Keratinocyte (primary cell): ENCODE measurements around the gene OXSR1. TPM values are rescaled to one million over a fixed set of nuclear protein-coding genes. Genes with fewer than 3 reads are reported as not detected.

Experiments used
- DNase-seq: peaks from one replicate; pipeline ENCODE4 v3.0.0-alpha.2; 2011; ENCODE audit warnings: low read depth, missing footprints, low spot score
- FAIRE-seq: peaks from 2 replicates; lab custom pipeline; 2011; peaks lifted over from hg19 to GRCh38; lab: Jason Lieb, UNC
- H2AFZ ChIP-seq: 2 replicates; pipeline ENCODE4 v1.6.0; 2012; ENCODE audit warnings: low read length, control low read depth, inconsistent platforms; ENCODE audit not compliant: control insufficient read depth
- H3K27ac ChIP-seq: 2 replicates; pipeline ENCODE4 v1.5.1; 2011; ENCODE audit warnings: low read length; ENCODE audit not compliant: control insufficient read depth, insufficient read depth
- H3K27me3 ChIP-seq: 3 replicates; pipeline ENCODE4 v1.6.0; 2011; ENCODE audit warnings: low read length; ENCODE audit not compliant: control insufficient read depth, insufficient read depth; ENCODE audit errors: extremely low read depth
- H3K36me3 ChIP-seq, 2 experiments: 2 replicates in 1 of 2; 3 replicates in 1 of 2; pipeline ENCODE4 v1.5.1; 2011; ENCODE audit warnings: low read length in 2 of 2, mild to moderate bottlenecking in 1 of 2; ENCODE audit not compliant: control insufficient read depth in 2 of 2, insufficient read depth in 2 of 2; ENCODE audit errors: extremely low read depth in 1 of 2
- H3K4me1 ChIP-seq: 3 replicates; pipeline ENCODE4 v1.5.1; 2011; ENCODE audit warnings: low read length; ENCODE audit not compliant: control insufficient read depth, insufficient read depth; ENCODE audit errors: extremely low read depth
- H3K4me2 ChIP-seq: 3 replicates; pipeline ENCODE4 v1.6.0; 2011; ENCODE audit warnings: low read depth, low read length; ENCODE audit not compliant: control insufficient read depth, insufficient read depth; ENCODE audit errors: extremely low read depth
- H3K4me3 ChIP-seq, 3 experiments: fragments of 200-600 bp in 1 of 3; sonication (generic) in 1 of 3; 2 replicates in 2 of 3; 3 replicates in 1 of 3; pipeline ENCODE4 v1.5.1; 2011 to 2016; ENCODE audit warnings: low read length in 3 of 3, mild to moderate bottlenecking in 3 of 3, control low read depth in 2 of 3, inconsistent platforms in 1 of 3, low read depth in 1 of 3, mixed read lengths in 1 of 3, mixed run types in 1 of 3, moderate library complexity in 1 of 3; ENCODE audit not compliant: control insufficient read depth in 2 of 3, insufficient read depth in 2 of 3; ENCODE audit errors: extremely low read depth in 1 of 3
- H3K79me2 ChIP-seq: 2 replicates; pipeline ENCODE4 v1.6.0; 2012; ENCODE audit warnings: low read length; ENCODE audit not compliant: control insufficient read depth, insufficient read depth
- H3K9ac ChIP-seq: 3 replicates; pipeline ENCODE4 v1.6.0; 2011; ENCODE audit warnings: low read length; ENCODE audit not compliant: control insufficient read depth, insufficient read depth; ENCODE audit errors: extremely low read depth
- H3K9me1 ChIP-seq: 3 replicates; pipeline ENCODE4 v1.6.0; 2011; ENCODE audit warnings: low read length; ENCODE audit not compliant: control insufficient read depth, insufficient read depth; ENCODE audit errors: extremely low read depth
- H3K9me3 ChIP-seq: 2 replicates; pipeline ENCODE4 v1.5.1; 2012; ENCODE audit warnings: low read depth, low read length; ENCODE audit not compliant: control insufficient read depth
- H4K20me1 ChIP-seq: 3 replicates; pipeline ENCODE4 v1.6.0; 2011; ENCODE audit warnings: low read length; ENCODE audit not compliant: control insufficient read depth, insufficient read depth; ENCODE audit errors: extremely low read depth
- CTCF ChIP-seq, 3 experiments: IDR thresholded peaks in 1 of 3; conservative IDR thresholded peaks in 1 of 3; optimal IDR thresholded peaks in 1 of 3; 2 replicates in 2 of 3; 3 replicates in 1 of 3; pipeline versions ENCODE3 to v1.5.1; 2011; ENCODE audit warnings: low read length in 3 of 3, mild to moderate bottlenecking in 3 of 3, moderate library complexity in 2 of 3, control low read depth in 1 of 3, inconsistent platforms in 1 of 3; ENCODE audit not compliant: insufficient read depth in 2 of 3; ENCODE audit errors: extremely low read depth in 1 of 3
- EZH2 ChIP-seq: IDR thresholded peaks from one replicate; pipeline ENCODE4 v1.6.1; 2012; ENCODE audit warnings: inconsistent platforms, mild to moderate bottlenecking, low read length, moderate library complexity
- dilution Hi-C: fragments of 300-500 bp; cut with MboI; formaldehyde crosslinking; loops from one replicate; pipeline ENCODE4 v1.7.0; 2020; ENCODE audit warnings: low sequenced_read_pairs; ENCODE audit not compliant: extremely low pct_ligation_motif_present
- polyA plus RNA-seq, 5 experiments: library from polyadenylated mRNA; depleted of rRNA in 3 of 5; stranded (reverse) in 3 of 5; stranded (forward) in 1 of 5; unstranded in 1 of 5; fragments of >200 nt; gene quantifications; 1 replicate in 1 of 5; 2 replicates in 3 of 5; 3 replicates in 1 of 5; pipeline versions ENCODE4 v1.2.1 to v1.2.3, GENCODE V29; 2011 to 2012; ENCODE audit warnings: missing spikeins in 2 of 5, low read depth in 1 of 5, low replicate concordance in 1 of 5

Gene OXSR1
- polyA plus RNA-seq, 1 donor (not counting 4 experiments of a cell fraction or from before 2014, with no cell fraction given) = 77.0 TPM

GRCh38 chr3:38117748-38118420 lies 47.5 kb upstream of the OXSR1 start:
- TF ChIP-seq CTCF (optimal IDR thresholded peaks at IDR 0.05 in 1 of 3, IDR thresholded peaks at IDR 0.05 in 1 of 3, conservative IDR thresholded peaks at IDR 0.05 in 1 of 3; ENCODE audit: extremely low read depth in 1 of 3, insufficient read depth in 2 of 3, low read length in 3 of 3) = peak in 2 of 3 experiments; percentile 93 to 98
- TF ChIP-seq EZH2 = no peak
- Histone ChIP-seq H3K9ac (no peak overlapping the region), H3K79me2 (no peaks in the 10 kb centered on the region), H3K27me3 (no peaks in the 10 kb centered on the region), H3K9me1 (no peaks in the 10 kb centered on the region), H3K36me3 (peaks cover 10 to 19% of the 10 kb centered on the region in 2 experiments), H3K4me2 (no peak overlapping the region), H3K4me1 (no peaks in the 10 kb centered on the region), H3K27ac (no peak overlapping the region), H3K4me3 (no peak overlapping the region), H3K9me3 (no peaks in the 10 kb centered on the region), H4K20me1 (no peaks in the 10 kb centered on the region), H2AFZ (no peak overlapping the region)
- peak; percentile 13 for FAIRE-seq
- dilution Hi-C loops = no loop called here
- no peak for DNase-seq

- Histone ChIP-seq H3K4me3 (no peak overlapping the region), H3K27ac (no peak overlapping the region), H4K20me1 (no peaks in the 10 kb centered on the region), H3K36me3 (peaks cover 14 to 22% of the 10 kb centered on the region in 2 experiments), H3K79me2 (no peaks in the 10 kb centered on the region), H3K4me1 (no peaks in the 10 kb centered on the region), H3K9ac (no peak overlapping the region), H3K9me3 (no peaks in the 10 kb centered on the region), H2AFZ (no peak overlapping the region), H3K4me2 (no peak overlapping the region), H3K27me3 (no peaks in the 10 kb centered on the region), H3K9me1 (no peaks in the 10 kb centered on the region)
- dilution Hi-C loops = no loop called here
- DNase-seq (no peak), FAIRE-seq (no peak)
- TF ChIP-seq CTCF (optimal IDR thresholded peaks at IDR 0.05 in 1 of 3, IDR thresholded peaks at IDR 0.05 in 1 of 3, conservative IDR thresholded peaks at IDR 0.05 in 1 of 3; ENCODE audit: extremely low read depth in 1 of 3, insufficient read depth in 2 of 3, low read length in 3 of 3) (no peak), EZH2 (no peak)
Measured at GRCh38 chr3:38118421-38119247, 46.7 kb upstream of the OXSR1 start.
